Stimulated activated naive B cell treated with anti-CD40 and anti-IgM and Interleukin-4, amounts not matched to agents 10 μg/mL and 1 μg/mL and 100 μg/mL, for 72 hours (primary cell): ENCODE data around the gene IL1RAPL1.
A peak's percentile ranks its signal among the peaks of the same experiment; 100 is the strongest.

Experiments used
- ATAC-seq, 2 donors: fragments of 150-1000 bp; cut with Tn5 transposase; replicated peaks; 2 replicates each; pipeline ENCODE4 v1.10.0; 2021; ENCODE audit warnings: moderate library complexity in 1 of 2
- DNase-seq: peaks from one replicate; pipeline ENCODE4 v3.0.0; 2021
- H3K27ac Mint-ChIP-seq: one replicate; pipeline ENCODE4 v1.8.0; 2022; ENCODE audit warnings: mild to moderate bottlenecking, mixed read lengths
- H3K27me3 Mint-ChIP-seq, 2 donors: one replicate each; pipeline ENCODE4 v1.8.0; 2022; ENCODE audit warnings: mixed read lengths in 2 of 2
- H3K36me3 Mint-ChIP-seq, 2 donors: one replicate each; pipeline ENCODE4 v1.8.0; 2022; ENCODE audit warnings: mixed read lengths in 2 of 2, mild to moderate bottlenecking in 1 of 2
- H3K4me1 Mint-ChIP-seq, 2 donors: one replicate each; pipeline ENCODE4 v1.8.0; 2022; ENCODE audit warnings: mixed read lengths in 2 of 2, mild to moderate bottlenecking in 1 of 2
- H3K4me3 Mint-ChIP-seq, 2 donors: one replicate each; pipeline ENCODE4 v1.8.0; 2022; ENCODE audit warnings: mild to moderate bottlenecking in 2 of 2, mixed read lengths in 2 of 2, moderate library complexity in 1 of 2
- H3K9me3 Mint-ChIP-seq, 2 donors: one replicate each; pipeline ENCODE4 v1.8.0; 2022; ENCODE audit warnings: mixed read lengths in 2 of 2, mild to moderate bottlenecking in 1 of 2

IL1RAPL1 gene

DNA sequence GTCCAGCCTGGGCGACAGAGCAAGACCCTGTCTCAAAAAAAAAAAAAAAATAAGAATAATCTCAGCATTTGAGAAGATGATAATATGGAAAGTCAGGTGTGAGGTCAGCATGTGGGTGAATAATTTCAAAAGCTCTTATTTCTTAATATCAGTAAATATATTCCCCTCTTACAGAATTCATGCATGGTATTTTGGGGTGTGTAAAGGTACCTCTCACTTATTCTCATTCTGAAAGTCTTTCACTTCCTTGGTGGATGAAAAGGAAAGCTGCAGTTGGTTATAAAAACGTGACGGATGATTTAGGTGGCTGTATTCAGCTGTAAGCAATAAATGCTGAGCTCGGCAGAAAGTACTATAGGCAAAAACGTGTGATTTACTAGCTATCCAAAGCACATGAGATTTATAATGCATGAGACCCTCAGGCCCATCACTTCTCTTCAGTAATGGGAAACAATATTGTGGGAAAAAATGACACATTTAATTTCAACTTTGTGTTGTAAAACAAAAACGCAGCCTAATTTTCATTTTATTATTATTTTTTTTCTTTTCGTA lies 1275.0 kb downstream of the IL1RAPL1 start:
- Mint-ChIP-seq H3K27ac (no peak overlapping the region), H3K4me3 (no peak overlapping the region), H3K36me3 (no peaks in the 10 kb centered on the region), H3K27me3 (peaks cover 0 to 5% of the 10 kb centered on the region in 2 donors), H3K9me3 (no peaks in the 10 kb centered on the region), H3K4me1 (no peaks in the 10 kb centered on the region)
- ATAC-seq (no peak), DNase-seq (no peak)

DNA sequence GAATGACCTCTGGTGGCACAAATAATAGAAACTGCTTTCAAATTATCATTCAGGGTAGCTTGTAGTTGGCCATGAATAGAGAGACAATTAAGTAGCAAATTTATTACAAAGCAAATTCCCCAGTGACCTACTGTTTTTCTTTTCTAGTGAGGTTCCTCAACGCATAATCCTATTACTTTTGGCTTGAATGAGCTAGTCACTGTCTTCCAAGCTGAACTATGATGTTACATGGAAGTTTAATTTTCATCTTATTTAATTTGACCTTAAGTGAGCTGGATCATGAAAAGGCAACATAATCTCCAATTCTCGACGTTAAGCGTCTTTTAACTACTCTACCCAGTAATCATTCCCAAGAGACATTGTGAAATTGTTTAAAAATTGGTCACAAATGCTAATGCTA lies 1280.7 kb downstream of the IL1RAPL1 start:
- Mint-ChIP-seq H3K9me3 (peaks cover 0 to 8% of the 10 kb centered on the region in 2 donors), H3K27me3 (peaks cover 0 to 5% of the 10 kb centered on the region in 2 donors), H3K27ac (no peak overlapping the region), H3K36me3 (no peaks in the 10 kb centered on the region), H3K4me3 (no peak overlapping the region), H3K4me1 (no peaks in the 10 kb centered on the region)
- no peak for ATAC-seq
- no peak for DNase-seq

DNA sequence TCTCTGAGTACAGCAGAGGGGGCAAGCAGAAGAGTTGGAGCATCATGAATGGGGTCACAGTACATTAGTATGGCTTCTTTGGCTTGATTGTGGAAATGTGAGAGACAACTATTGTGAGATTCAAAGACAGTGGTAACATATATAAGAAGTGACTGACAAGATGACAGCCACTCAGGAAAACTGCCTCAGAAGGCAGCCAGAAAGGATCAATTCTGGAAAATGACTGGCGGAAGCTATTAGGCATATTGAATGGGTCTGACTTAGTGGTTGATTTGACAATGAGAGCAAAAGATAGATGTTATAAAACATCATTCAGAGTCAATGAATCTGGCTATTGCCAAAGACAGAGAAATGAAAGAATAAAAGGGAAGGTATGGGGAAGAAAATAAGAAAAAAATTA lies 1282.6 kb downstream of the IL1RAPL1 start:
- no peak overlapping the region for H3K27ac Mint-ChIP-seq
- ATAC-seq: no peak

DNA sequence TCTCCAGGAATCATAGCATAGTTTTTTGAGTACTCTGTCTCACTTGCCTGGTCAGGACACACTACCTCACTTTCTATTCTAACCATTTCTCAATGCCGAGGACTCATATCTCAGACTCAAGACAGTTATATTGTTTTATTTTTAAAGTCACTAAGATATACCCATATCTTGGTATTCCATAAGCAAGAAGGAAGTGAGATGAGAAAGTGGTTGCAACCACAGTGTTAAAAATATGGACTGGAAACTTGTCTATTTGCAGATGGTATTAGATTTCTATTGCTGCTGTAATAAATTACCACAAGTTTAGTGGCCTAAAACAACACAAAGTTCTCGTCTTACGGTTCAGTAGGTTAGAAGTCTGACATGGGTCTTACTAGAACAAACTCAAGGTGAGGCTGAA lies 1283.4 kb downstream of the IL1RAPL1 start:
- no peaks in the 10 kb centered on the region for H3K36me3 Mint-ChIP-seq
- H3K4me1 Mint-ChIP-seq: no peaks in the 10 kb centered on the region
- ATAC-seq (peak; percentile 21 to 55), DNase-seq (no peak)
- peaks cover 0 to 5% of the 10 kb centered on the region in 2 donors for H3K27me3 Mint-ChIP-seq
- peaks cover 0 to 8% of the 10 kb centered on the region in 2 donors for H3K9me3 Mint-ChIP-seq
- H3K4me3 Mint-ChIP-seq: no peak overlapping the region
- H3K27ac Mint-ChIP-seq: no peak overlapping the region

More for the DNA sequence above, 1282.6 kb downstream of the IL1RAPL1 start:
- no peak for DNase-seq
- H3K4me1 Mint-ChIP-seq: no peaks in the 10 kb centered on the region
- no peak overlapping the region for H3K4me3 Mint-ChIP-seq
- peaks cover 0 to 5% of the 10 kb centered on the region in 2 donors for H3K27me3 Mint-ChIP-seq
- peaks cover 0 to 8% of the 10 kb centered on the region in 2 donors for H3K9me3 Mint-ChIP-seq
- H3K36me3 Mint-ChIP-seq: no peaks in the 10 kb centered on the region

DNA sequence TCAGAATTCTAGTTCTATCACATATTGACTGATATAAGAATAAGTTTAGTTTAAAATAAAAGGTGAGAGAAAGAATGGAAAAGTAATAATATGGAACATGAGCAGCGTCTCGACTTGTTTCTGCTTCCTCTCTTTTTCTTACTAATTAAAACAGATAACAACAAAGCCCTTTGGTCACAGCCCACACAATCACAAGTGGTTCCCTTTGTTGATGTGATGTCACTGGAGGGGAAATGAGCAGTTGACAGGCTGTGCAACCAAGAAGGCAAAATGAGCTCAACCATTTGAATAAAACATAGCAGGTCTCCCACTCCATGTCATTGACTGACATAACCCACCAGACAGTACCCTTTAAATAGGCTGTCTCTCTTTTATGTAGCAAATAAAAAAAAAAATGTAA lies 1285.6 kb downstream of the IL1RAPL1 start:
- Mint-ChIP-seq H3K27ac (no peak overlapping the region), H3K4me1 (no peaks in the 10 kb centered on the region), H3K36me3 (no peaks in the 10 kb centered on the region), H3K27me3 (no peaks in the 10 kb centered on the region), H3K9me3 (peaks cover 0 to 8% of the 10 kb centered on the region in 2 donors), H3K4me3 (no peak overlapping the region)
- DNase-seq (peak; percentile 1), ATAC-seq (peak; percentile 33 to 49)

DNA sequence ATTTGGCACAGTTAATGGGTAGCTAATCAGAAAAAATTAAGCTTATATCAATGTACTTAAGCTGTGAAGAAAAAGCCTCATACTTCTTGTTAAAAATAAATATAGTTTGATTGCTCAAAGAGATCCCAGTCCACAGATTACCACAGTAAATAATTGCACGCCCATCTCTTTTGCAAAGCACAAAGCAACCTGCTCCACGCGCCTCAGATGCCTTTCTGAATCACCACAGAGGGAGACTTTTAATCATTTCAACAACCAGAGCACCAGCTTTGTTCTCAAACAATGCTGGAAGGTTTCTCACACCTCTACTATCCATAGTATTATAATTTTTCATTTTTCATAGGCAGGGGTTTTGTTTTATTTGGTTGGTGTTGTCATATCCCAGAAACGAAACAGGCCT lies 1289.5 kb downstream of the IL1RAPL1 start:
- Mint-ChIP-seq H3K27ac (no peak overlapping the region), H3K36me3 (no peaks in the 10 kb centered on the region)
- no peak for DNase-seq

DNA sequence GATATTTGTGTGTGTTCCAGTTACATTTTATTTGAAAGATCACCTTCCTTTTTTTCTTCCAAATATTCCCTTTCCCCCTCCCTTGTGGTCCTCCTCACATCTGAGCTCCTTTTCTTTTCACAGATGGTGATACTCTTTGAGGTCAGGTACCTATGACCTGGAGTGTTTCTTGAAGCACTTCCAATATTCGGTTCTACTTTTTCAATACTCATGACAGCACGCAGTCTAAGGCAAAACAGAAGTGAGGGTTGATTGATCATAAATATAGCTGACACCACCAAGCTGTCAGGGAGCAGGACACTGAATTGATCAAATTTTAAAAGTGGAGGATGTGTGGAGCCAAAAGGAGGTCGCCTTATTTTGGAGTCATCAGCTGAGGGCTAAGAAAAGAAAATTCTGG lies 1293.7 kb downstream of the IL1RAPL1 start:
- Mint-ChIP-seq H3K4me3 (no peak overlapping the region), H3K4me1 (no peaks in the 10 kb centered on the region), H3K27me3 (no peaks in the 10 kb centered on the region), H3K36me3 (no peaks in the 10 kb centered on the region), H3K9me3 (no peaks in the 10 kb centered on the region), H3K27ac (no peak overlapping the region)
- DNase-seq (no peak), ATAC-seq (no peak)

More for the DNA sequence above, 1289.5 kb downstream of the IL1RAPL1 start:
- ATAC-seq: no peak
- Mint-ChIP-seq H3K4me1 (no peaks in the 10 kb centered on the region), H3K27me3 (no peaks in the 10 kb centered on the region), H3K9me3 (no peaks in the 10 kb centered on the region), H3K4me3 (no peak overlapping the region)

DNA sequence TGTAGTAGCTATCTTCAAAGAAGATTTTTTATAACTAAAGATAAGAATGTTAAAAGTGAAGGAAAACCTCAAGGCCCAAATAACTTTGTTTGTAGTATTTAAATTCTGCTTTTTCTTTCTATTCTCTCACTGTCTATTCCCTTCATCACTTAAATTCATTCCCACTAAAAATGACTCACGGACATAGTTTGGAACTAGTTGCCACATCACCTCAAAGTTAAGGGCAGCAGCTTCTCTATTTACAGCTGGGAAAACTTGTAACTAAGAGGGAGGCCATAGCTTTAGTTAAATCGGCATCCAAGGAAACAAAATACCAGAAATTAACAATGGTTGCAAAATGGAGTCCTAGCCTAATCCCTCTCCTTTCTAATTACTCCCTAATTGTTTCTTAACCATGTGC lies 1302.8 kb downstream of the IL1RAPL1 start:
- H3K36me3 Mint-ChIP-seq: no peaks in the 10 kb centered on the region
- no peak overlapping the region for H3K4me3 Mint-ChIP-seq
- H3K4me1 Mint-ChIP-seq: no peaks in the 10 kb centered on the region
- no peak overlapping the region for H3K27ac Mint-ChIP-seq
- no peaks in the 10 kb centered on the region for H3K9me3 Mint-ChIP-seq
- ATAC-seq (no peak), DNase-seq (no peak)
- H3K27me3 Mint-ChIP-seq: no peaks in the 10 kb centered on the region

DNA sequence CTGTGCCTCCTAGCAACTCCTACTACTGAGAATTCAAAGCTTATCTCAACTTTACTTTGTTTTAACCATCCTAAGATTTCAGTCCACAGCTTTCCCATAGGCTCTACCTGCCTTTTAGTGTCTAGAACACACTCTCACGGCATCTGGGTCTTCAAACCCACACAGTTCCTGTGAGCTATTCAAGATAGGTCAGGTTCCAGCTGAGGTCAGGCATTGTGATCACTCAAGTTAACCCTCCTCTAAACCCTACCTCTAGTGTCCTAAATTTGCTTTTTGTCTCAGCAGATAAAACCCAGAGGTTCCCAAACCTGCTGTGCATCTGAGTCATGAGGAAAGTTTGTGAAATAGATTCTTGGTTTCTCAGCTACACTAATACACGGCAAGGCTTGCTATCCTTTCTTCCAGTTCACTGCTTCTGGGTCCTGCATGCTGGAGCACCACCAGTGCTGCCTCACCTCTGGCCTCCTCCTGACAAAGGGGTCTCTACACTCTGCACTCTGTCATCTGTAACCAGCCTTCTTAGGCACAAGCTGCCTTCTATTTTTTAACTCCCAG lies 1303.5 kb downstream of the IL1RAPL1 start:
- Mint-ChIP-seq H3K36me3 (no peaks in the 10 kb centered on the region), H3K27me3 (no peaks in the 10 kb centered on the region), H3K4me3 (no peak overlapping the region), H3K9me3 (no peaks in the 10 kb centered on the region), H3K27ac (no peak overlapping the region), H3K4me1 (no peaks in the 10 kb centered on the region)
- ATAC-seq (no peak), DNase-seq (no peak)

DNA sequence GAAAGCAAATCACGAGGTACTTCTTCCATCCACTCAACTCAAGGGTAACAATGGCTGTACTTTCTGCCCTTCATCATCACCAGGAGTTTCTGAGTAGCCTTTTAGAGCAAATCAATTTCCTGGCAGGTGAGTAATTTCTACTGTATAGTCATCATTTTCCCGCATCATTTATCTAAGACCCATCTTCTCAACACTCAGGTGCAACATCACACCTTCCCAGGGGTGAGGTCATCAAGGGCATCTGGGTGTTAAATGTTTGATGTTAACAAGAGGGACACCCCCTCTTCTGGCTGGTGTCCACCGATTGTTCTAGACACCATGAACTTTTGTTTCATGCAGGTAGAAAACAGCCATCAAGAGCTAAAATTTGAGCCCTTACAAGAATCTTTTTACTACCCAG lies 1314.8 kb downstream of the IL1RAPL1 start:
- Mint-ChIP-seq H3K4me3 (no peak overlapping the region), H3K9me3 (peaks cover 0 to 3% of the 10 kb centered on the region in 2 donors), H3K27me3 (no peaks in the 10 kb centered on the region), H3K36me3 (no peaks in the 10 kb centered on the region), H3K27ac (no peak overlapping the region), H3K4me1 (no peaks in the 10 kb centered on the region)
- no peak for ATAC-seq
- no peak for DNase-seq

DNA sequence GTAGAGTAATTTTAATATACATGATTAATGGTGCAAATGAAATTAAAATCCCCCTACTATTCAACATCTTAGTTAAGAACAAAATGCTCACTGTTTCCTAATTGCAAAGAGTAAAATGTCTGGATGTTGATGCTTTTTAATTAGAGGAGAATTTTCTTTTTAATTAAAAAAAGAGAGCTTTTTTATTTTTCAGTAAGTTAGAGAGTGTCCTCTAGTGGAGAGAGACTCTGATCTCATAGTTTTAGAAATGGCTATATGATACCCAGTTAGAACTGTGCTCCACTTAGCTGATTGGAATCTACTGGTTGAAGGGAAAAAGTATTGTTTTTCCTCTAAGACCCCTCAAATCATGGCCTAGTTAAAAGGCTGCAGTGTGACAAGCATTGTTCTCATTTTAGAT lies 1316.1 kb downstream of the IL1RAPL1 start:
- ATAC-seq (no peak), DNase-seq (no peak)
- Mint-ChIP-seq H3K9me3 (peaks cover 0 to 3% of the 10 kb centered on the region in 2 donors), H3K27me3 (no peaks in the 10 kb centered on the region), H3K4me3 (no peak overlapping the region), H3K4me1 (no peaks in the 10 kb centered on the region), H3K27ac (no peak overlapping the region), H3K36me3 (no peaks in the 10 kb centered on the region)

DNA sequence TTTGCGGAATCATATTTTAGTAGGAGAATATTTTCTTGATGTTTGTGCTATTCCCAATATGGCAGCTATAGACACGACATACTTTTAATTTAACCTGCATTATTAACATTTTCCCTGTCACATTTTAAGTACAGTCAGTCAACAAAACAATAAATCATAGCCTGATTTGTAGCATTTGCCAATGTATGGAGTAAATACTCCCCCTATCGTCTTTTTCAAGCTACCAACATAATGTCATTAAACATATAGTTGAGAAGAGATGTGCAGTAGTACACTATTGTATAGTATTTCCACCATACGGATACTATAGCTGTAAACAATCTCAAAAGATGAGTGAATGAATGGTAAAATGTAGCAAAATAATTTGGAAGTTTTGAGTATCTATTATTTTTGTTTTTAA lies 1324.4 kb downstream of the IL1RAPL1 start:
- no peaks in the 10 kb centered on the region for H3K27me3 Mint-ChIP-seq
- DNase-seq (no peak), ATAC-seq (no peak)
- no peaks in the 10 kb centered on the region for H3K4me1 Mint-ChIP-seq
- H3K4me3 Mint-ChIP-seq: no peak overlapping the region
- no peaks in the 10 kb centered on the region for H3K36me3 Mint-ChIP-seq
- H3K9me3 Mint-ChIP-seq: peaks cover 0 to 4% of the 10 kb centered on the region in 2 donors
- H3K27ac Mint-ChIP-seq: no peak overlapping the region

DNA sequence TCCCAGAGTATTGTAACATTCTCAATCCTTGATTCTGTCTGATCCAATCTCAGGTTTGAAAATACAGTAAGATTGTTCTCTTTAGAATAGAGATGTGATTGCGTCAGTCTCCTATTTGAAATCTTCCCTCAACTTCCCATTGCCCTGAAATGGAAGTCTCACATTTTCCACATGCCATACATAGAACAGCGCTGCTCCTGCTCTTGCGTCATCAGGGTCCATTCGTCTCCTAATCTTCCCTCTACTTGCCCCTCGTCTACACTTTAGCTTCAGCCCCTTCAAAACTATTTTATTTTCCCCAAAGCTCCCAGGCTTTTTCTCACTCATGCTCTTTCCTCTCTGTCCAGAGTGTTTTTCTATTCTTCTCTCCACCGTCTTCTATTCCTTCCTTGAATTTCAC lies 1326.4 kb downstream of the IL1RAPL1 start:
- no peak for DNase-seq
- no peaks in the 10 kb centered on the region for H3K36me3 Mint-ChIP-seq
- H3K9me3 Mint-ChIP-seq: peaks cover 0 to 4% of the 10 kb centered on the region in 2 donors
- no peak overlapping the region for H3K27ac Mint-ChIP-seq
- no peaks in the 10 kb centered on the region for H3K27me3 Mint-ChIP-seq
- H3K4me1 Mint-ChIP-seq: no peaks in the 10 kb centered on the region
- ATAC-seq: no peak
- H3K4me3 Mint-ChIP-seq: no peak overlapping the region

DNA sequence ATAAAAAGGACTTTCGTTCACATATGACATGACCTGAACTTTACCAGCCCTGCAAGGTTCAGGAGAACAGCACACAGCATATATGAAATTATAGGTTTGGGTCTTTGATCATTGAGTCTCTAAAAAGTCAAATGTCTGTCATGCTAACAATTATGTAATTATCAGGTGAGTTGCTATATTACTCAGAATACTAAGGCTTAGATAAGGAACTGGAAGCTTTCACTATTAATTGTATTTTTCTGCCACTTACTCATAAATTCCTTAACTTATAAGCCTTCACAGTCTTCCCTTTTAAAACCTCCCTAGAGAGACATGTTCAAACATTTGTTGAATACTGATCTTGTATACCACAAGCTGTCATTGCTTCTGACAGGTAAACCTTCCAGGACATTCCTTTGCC lies 1335.4 kb downstream of the IL1RAPL1 start:
- Mint-ChIP-seq H3K4me3 (no peak overlapping the region), H3K9me3 (no peaks in the 10 kb centered on the region), H3K27ac (no peak overlapping the region), H3K4me1 (no peaks in the 10 kb centered on the region), H3K27me3 (no peaks in the 10 kb centered on the region), H3K36me3 (no peaks in the 10 kb centered on the region)
- ATAC-seq (no peak), DNase-seq (no peak)

DNA sequence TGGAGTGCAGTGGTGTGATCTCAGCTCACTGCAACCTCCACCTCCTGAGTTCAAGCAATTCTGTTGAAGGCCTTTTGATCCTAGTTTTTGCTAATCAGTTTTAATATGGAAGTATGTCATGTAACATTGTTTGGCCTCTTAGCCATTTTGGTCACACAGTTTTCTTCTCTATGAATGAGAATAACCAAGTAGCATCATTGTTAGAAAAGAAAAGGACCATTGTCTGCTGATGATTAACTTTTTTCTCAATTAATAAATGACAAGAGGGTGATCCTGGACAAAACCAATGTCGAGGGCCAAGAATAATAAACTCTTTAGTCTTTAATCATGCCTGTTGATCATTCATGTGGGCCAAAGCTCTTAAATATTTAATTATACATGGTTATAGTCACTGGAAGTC lies 1338.8 kb downstream of the IL1RAPL1 start:
- ATAC-seq: no peak
- no peak overlapping the region for H3K27ac Mint-ChIP-seq

DNA sequence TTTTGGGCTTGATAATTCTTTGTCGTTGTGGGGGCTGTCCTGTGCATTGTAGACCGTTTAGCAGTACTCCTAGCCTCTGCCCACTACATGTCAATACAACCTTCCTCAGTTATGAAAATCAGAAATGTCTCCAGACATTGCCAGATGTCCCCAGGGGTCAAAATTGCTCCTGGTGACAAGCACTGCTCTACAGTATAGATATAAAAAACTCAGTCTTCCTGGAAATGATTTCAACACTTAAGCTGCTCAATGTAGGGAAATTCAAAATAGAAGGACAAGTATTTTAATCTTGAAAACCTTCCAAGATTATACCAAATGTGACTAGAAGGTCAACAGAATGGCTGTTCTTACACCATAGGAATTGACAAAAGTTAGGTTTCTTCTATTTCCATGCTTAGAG lies 1339.4 kb downstream of the IL1RAPL1 start:
- H3K4me1 Mint-ChIP-seq: no peaks in the 10 kb centered on the region
- no peaks in the 10 kb centered on the region for H3K36me3 Mint-ChIP-seq
- no peaks in the 10 kb centered on the region for H3K27me3 Mint-ChIP-seq
- no peak overlapping the region for H3K4me3 Mint-ChIP-seq
- no peak for ATAC-seq
- no peaks in the 10 kb centered on the region for H3K9me3 Mint-ChIP-seq
- no peak for DNase-seq
- no peak overlapping the region for H3K27ac Mint-ChIP-seq

More for the DNA sequence above, 1338.8 kb downstream of the IL1RAPL1 start:
- Mint-ChIP-seq H3K36me3 (no peaks in the 10 kb centered on the region), H3K9me3 (no peaks in the 10 kb centered on the region), H3K27me3 (no peaks in the 10 kb centered on the region), H3K4me3 (no peak overlapping the region), H3K4me1 (no peaks in the 10 kb centered on the region)
- DNase-seq: no peak
